Measurements from ENCODE around the gene KPNA1. TPM values are rescaled to one million over a fixed set of nuclear protein-coding genes. Genes with fewer than 3 reads are reported as not detected.
A peak's percentile ranks its signal among the peaks of the same experiment; 100 is the strongest.

KPNA1 gene
- total RNA-seq, 1 donor from 2014 or later: 67.5 TPM

GRCh38 chr3:122548076-122548475 is 33.3 kb upstream of the KPNA1 start:
- Mint-ChIP-seq H3K36me3 (ENCODE audit: low read depth) (peaks cover 92% of the 10 kb centered on the region), H3K27ac (no peak overlapping the region), H3K4me3 (ENCODE audit: low read depth) (no peak overlapping the region), H3K27me3 (ENCODE audit: low read depth) (no peaks in the 10 kb centered on the region), H3K4me1 (ENCODE audit: low read depth) (peaks cover 2% of the 10 kb centered on the region), H3K9me3 (no peaks in the 10 kb centered on the region)
- no peak for DNase-seq (ENCODE audit: low spot score)
- intact Hi-C loops (cut with micrococcal nuclease): no loop called here

- Mint-ChIP-seq H3K4me1 (ENCODE audit: low read depth) (peaks cover 1% of the 10 kb centered on the region), H3K27ac (no peak overlapping the region), H3K36me3 (ENCODE audit: low read depth) (peaks cover 78% of the 10 kb centered on the region), H3K4me3 (ENCODE audit: low read depth) (no peak overlapping the region), H3K9me3 (no peaks in the 10 kb centered on the region), H3K27me3 (ENCODE audit: low read depth) (no peaks in the 10 kb centered on the region)
- no peak for DNase-seq (ENCODE audit: low spot score)
- intact Hi-C loops (cut with micrococcal nuclease): no loop called here
Measured at GRCh38 chr3:122546151-122546550, 31.4 kb upstream of the KPNA1 start.

- peaks cover 27% of the 10 kb centered on the region for H3K4me1 Mint-ChIP-seq (ENCODE audit: low read depth)
- H3K36me3 Mint-ChIP-seq (ENCODE audit: low read depth): peaks cover 80% of the 10 kb centered on the region
- no peak for DNase-seq (ENCODE audit: low spot score)
- no peak overlapping the region for H3K27ac Mint-ChIP-seq
- intact Hi-C loops (cut with micrococcal nuclease): loop anchor here (10.0 kb wide), 1 partner anchor 144 kb away; no protein-coding TSS in a partner anchor
- no peak overlapping the region for H3K4me3 Mint-ChIP-seq (ENCODE audit: low read depth)
- no peaks in the 10 kb centered on the region for H3K27me3 Mint-ChIP-seq (ENCODE audit: low read depth)
- no peaks in the 10 kb centered on the region for H3K9me3 Mint-ChIP-seq
Measured at GRCh38 chr3:122538956-122539490, 24.3 kb upstream of the KPNA1 start.

- intact Hi-C loops (cut with micrococcal nuclease): loop anchor here (10.0 kb wide), 1 partner anchor 142 kb away; no protein-coding TSS in a partner anchor
- peaks cover 89% of the 10 kb centered on the region for H3K36me3 Mint-ChIP-seq (ENCODE audit: low read depth)
- H3K4me1 Mint-ChIP-seq (ENCODE audit: low read depth): peaks cover 49% of the 10 kb centered on the region
- no peaks in the 10 kb centered on the region for H3K9me3 Mint-ChIP-seq
- no peak for DNase-seq (ENCODE audit: low spot score)
- H3K27ac Mint-ChIP-seq: no peak overlapping the region
- no peaks in the 10 kb centered on the region for H3K27me3 Mint-ChIP-seq (ENCODE audit: low read depth)
- H3K4me3 Mint-ChIP-seq (ENCODE audit: low read depth): no peak overlapping the region
Measured at GRCh38 chr3:122536632-122537001, 21.9 kb upstream of the KPNA1 start.

- H3K4me3 Mint-ChIP-seq (ENCODE audit: low read depth): no peak overlapping the region
- H3K36me3 Mint-ChIP-seq (ENCODE audit: low read depth): peaks cover 90% of the 10 kb centered on the region
- peaks cover 49% of the 10 kb centered on the region for H3K4me1 Mint-ChIP-seq (ENCODE audit: low read depth)
- intact Hi-C loops (cut with micrococcal nuclease): loop anchor here (10.0 kb wide), 1 partner anchor 141 kb away; no protein-coding TSS in a partner anchor
- H3K27me3 Mint-ChIP-seq (ENCODE audit: low read depth): no peaks in the 10 kb centered on the region
- H3K27ac Mint-ChIP-seq: no peak overlapping the region
- no peaks in the 10 kb centered on the region for H3K9me3 Mint-ChIP-seq
- no peak for DNase-seq (ENCODE audit: low spot score)
Measured at GRCh38 chr3:122535964-122536631, 21.4 kb upstream of the KPNA1 start.

- peak overlapping the region; percentile 54 for H3K27ac Mint-ChIP-seq
- intact Hi-C loops (cut with micrococcal nuclease): loop anchor here (1.0 to 10.0 kb wide), 7 partner anchors 20 to 988 kb away; partner anchors contain the start of gene KPNA1
- no peaks in the 10 kb centered on the region for H3K27me3 Mint-ChIP-seq (ENCODE audit: low read depth)
- no peak overlapping the region for H3K4me3 Mint-ChIP-seq (ENCODE audit: low read depth)
- DNase-seq (ENCODE audit: low spot score): peak; percentile 44
- H3K9me3 Mint-ChIP-seq: no peaks in the 10 kb centered on the region
- peaks cover 84% of the 10 kb centered on the region for H3K36me3 Mint-ChIP-seq (ENCODE audit: low read depth)
- H3K4me1 Mint-ChIP-seq (ENCODE audit: low read depth): peaks cover 46% of the 10 kb centered on the region
Measured at GRCh38 chr3:122533931-122534334, 19.2 kb upstream of the KPNA1 start.

GRCh38 chr3:122533480-122533879 is 18.7 kb upstream of the KPNA1 start:
- intact Hi-C loops (cut with micrococcal nuclease): loop anchor here (5.0 to 10.0 kb wide), 2 partner anchors 106 to 139 kb away; no protein-coding TSS in a partner anchor
- Mint-ChIP-seq H3K4me3 (ENCODE audit: low read depth) (no peak overlapping the region), H3K27ac (peak overlapping the region; percentile 63), H3K36me3 (ENCODE audit: low read depth) (peaks cover 83% of the 10 kb centered on the region), H3K27me3 (ENCODE audit: low read depth) (no peaks in the 10 kb centered on the region), H3K9me3 (no peaks in the 10 kb centered on the region), H3K4me1 (ENCODE audit: low read depth) (peaks cover 46% of the 10 kb centered on the region)
- no peak for DNase-seq (ENCODE audit: low spot score)

- Mint-ChIP-seq H3K27me3 (ENCODE audit: low read depth) (no peaks in the 10 kb centered on the region), H3K9me3 (no peaks in the 10 kb centered on the region), H3K27ac (no peak overlapping the region), H3K36me3 (ENCODE audit: low read depth) (peaks cover 60% of the 10 kb centered on the region), H3K4me3 (ENCODE audit: low read depth) (no peak overlapping the region), H3K4me1 (ENCODE audit: low read depth) (peaks cover 31% of the 10 kb centered on the region)
- DNase-seq (ENCODE audit: low spot score): no peak
- intact Hi-C loops (cut with micrococcal nuclease): loop anchor here (5.0 to 10.0 kb wide), 2 partner anchors 103 to 135 kb away; no protein-coding TSS in a partner anchor
Measured at GRCh38 chr3:122530164-122530563, 15.4 kb upstream of the KPNA1 start.

- H3K27ac Mint-ChIP-seq: no peak overlapping the region
- DNase-seq (ENCODE audit: low spot score): no peak
- no peak overlapping the region for H3K4me3 Mint-ChIP-seq (ENCODE audit: low read depth)
Measured at GRCh38 chr3:122523317-122523716, 8.6 kb upstream of the KPNA1 start.

GRCh38 chr3:122520861-122521260 is 6.1 kb upstream of the KPNA1 start:
- Mint-ChIP-seq H3K27me3 (ENCODE audit: low read depth) (peaks cover 5% of the 10 kb centered on the region), H3K4me3 (ENCODE audit: low read depth) (no peak overlapping the region), H3K36me3 (ENCODE audit: low read depth) (no peaks in the 10 kb centered on the region), H3K4me1 (ENCODE audit: low read depth) (peaks cover 2% of the 10 kb centered on the region), H3K27ac (no peak overlapping the region), H3K9me3 (no peaks in the 10 kb centered on the region)
- DNase-seq (ENCODE audit: low spot score): no peak
- intact Hi-C loops (cut with micrococcal nuclease): no loop called here

More at GRCh38 chr3:122523317-122523716, 8.6 kb upstream of the KPNA1 start:
- Mint-ChIP-seq H3K27me3 (ENCODE audit: low read depth) (peaks cover 4% of the 10 kb centered on the region), H3K9me3 (no peaks in the 10 kb centered on the region), H3K36me3 (ENCODE audit: low read depth) (peaks cover 9% of the 10 kb centered on the region), H3K4me1 (ENCODE audit: low read depth) (no peaks in the 10 kb centered on the region)
- intact Hi-C loops (cut with micrococcal nuclease): no loop called here

GRCh38 chr3:122519693-122520092 is 5.0 kb upstream of the KPNA1 start:
- Mint-ChIP-seq H3K36me3 (ENCODE audit: low read depth) (no peaks in the 10 kb centered on the region), H3K9me3 (no peaks in the 10 kb centered on the region), H3K27me3 (ENCODE audit: low read depth) (peaks cover 5% of the 10 kb centered on the region), H3K27ac (no peak overlapping the region), H3K4me1 (ENCODE audit: low read depth) (peaks cover 7% of the 10 kb centered on the region), H3K4me3 (ENCODE audit: low read depth) (no peak overlapping the region)
- no peak for DNase-seq (ENCODE audit: low spot score)
- intact Hi-C loops (cut with micrococcal nuclease): loop anchor here (10.0 kb wide), 1 partner anchor 775 kb away; the partner anchor contains the start of gene GOLGB1

GRCh38 chr3:122516846-122517360 is 2.2 kb upstream of the KPNA1 start:
- H3K27ac Mint-ChIP-seq: no peak overlapping the region
- intact Hi-C loops (cut with micrococcal nuclease): loop anchor here (10.0 kb wide), 1 partner anchor 772 kb away; the partner anchor contains the start of gene GOLGB1
- DNase-seq (ENCODE audit: low spot score): no peak
- no peaks in the 10 kb centered on the region for H3K9me3 Mint-ChIP-seq
- peaks cover 5% of the 10 kb centered on the region for H3K27me3 Mint-ChIP-seq (ENCODE audit: low read depth)
- H3K4me1 Mint-ChIP-seq (ENCODE audit: low read depth): peaks cover 16% of the 10 kb centered on the region
- no peak overlapping the region for H3K4me3 Mint-ChIP-seq (ENCODE audit: low read depth)
- H3K36me3 Mint-ChIP-seq (ENCODE audit: low read depth): peaks cover 6% of the 10 kb centered on the region

- Mint-ChIP-seq H3K4me3 (ENCODE audit: low read depth) (no peak overlapping the region), H3K36me3 (ENCODE audit: low read depth) (peaks cover 16% of the 10 kb centered on the region), H3K27ac (no peak overlapping the region), H3K27me3 (ENCODE audit: low read depth) (peaks cover 5% of the 10 kb centered on the region), H3K9me3 (no peaks in the 10 kb centered on the region), H3K4me1 (ENCODE audit: low read depth) (peaks cover 26% of the 10 kb centered on the region)
- intact Hi-C loops (cut with micrococcal nuclease): loop anchor here (2.0 to 10.0 kb wide), 2 partner anchors 99 to 771 kb away; partner anchors contain the start of genes GOLGB1 and WDR5B
- no peak for DNase-seq (ENCODE audit: low spot score)
Measured at GRCh38 chr3:122515870-122516269, 1.1 kb upstream of the KPNA1 start.
